GM18505 (cell line): ENCODE measurements around the gene KLHL13.
"Not testable (repeated sequence)": the region's sequence is repeated elsewhere in the genome, so short reads cannot be mapped to it uniquely, and the experiment has no call there.

Experiments
- ATAC-seq: cut with Tn5 transposase; IDR thresholded peaks from one replicate; pipeline ENCODE4 v1.9.1; 2021; ENCODE audit not compliant: unreplicated experiment
- POLR2A ChIP-seq: IDR thresholded peaks from 4 replicates; pipeline ENCODE4 v1.6.1; 2011; ENCODE audit warnings: borderline replicate concordance; ENCODE audit not compliant: insufficient read depth, insufficient read length; ENCODE audit errors: extremely low read depth

The KLHL13 gene, protein sequence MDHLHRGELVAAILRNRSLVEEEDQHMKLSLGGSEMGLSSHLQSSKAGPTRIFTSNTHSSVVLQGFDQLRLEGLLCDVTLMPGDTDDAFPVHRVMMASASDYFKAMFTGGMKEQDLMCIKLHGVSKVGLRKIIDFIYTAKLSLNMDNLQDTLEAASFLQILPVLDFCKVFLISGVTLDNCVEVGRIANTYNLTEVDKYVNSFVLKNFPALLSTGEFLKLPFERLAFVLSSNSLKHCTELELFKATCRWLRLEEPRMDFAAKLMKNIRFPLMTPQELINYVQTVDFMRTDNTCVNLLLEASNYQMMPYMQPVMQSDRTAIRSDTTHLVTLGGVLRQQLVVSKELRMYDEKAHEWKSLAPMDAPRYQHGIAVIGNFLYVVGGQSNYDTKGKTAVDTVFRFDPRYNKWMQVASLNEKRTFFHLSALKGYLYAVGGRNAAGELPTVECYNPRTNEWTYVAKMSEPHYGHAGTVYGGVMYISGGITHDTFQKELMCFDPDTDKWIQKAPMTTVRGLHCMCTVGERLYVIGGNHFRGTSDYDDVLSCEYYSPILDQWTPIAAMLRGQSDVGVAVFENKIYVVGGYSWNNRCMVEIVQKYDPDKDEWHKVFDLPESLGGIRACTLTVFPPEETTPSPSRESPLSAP

DNA sequence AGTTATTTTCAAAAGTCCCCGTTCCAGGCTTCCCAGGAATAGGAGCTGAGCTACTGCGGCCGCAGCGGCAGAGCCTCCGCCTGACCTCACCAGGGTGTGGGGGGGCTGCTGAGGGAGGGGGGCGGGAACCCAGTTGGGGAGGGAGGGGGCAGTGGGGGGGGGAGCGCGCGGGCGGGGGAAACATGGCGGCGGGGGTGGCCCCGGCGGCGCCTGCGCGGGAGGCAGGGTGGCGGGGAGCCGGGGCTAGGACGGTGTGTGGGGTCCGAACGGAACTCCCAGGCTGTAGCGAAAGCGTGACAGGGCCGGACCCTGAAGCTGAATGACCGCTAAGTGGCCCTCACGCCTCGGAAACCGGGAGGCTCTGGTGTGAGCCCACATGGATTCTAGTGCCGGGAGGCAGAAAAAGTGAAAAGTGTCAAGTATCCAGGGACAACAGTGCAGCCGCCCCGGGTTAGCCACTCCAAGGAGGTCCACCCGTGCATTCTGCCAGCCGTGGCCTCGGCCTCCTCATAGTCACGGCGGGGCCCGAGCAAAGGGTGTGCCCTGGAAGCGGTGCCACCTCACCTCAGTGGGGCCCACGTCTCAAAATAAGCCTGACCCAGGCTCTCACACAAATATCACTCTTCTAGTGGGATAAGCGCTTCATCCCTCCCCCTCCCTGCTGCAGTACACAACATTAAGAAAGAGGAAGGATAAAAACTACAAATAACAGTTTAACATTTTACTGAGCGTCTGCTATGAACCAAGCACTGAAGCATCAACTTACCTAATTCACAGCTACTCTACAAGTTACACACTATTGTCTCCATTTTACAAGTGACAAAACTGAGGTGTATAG lies at the start of gene KLHL13:
Gene KLHL13 (minus strand): TSS at position 98 of the 838 bp plus-strand sequence. CDS start 88,337 bp downstream, outside the sequence.
- TF ChIP-seq POLR2A: no peak
- peak; percentile 44 for ATAC-seq

DNA sequence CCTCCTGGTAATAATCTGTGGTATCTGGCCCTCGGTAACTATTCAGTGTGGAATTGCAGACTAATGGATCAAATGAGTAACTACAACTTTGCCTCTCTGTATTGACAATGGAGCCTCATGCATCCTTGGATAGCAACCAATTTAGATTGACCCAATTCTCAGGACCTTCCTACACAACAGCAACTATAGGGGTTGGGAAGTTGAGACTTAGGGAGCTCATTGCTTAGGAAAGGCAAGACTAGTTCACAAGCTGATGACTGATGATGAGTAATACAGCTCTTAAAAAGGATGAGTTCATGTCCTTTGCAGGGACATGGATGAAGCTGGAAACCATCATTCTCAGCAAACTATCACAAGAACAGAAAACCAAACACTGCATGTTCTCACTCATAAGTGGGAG lies 47.5 kb upstream of the KLHL13 start:
- no peak for TF ChIP-seq POLR2A
- no peak for ATAC-seq

DNA sequence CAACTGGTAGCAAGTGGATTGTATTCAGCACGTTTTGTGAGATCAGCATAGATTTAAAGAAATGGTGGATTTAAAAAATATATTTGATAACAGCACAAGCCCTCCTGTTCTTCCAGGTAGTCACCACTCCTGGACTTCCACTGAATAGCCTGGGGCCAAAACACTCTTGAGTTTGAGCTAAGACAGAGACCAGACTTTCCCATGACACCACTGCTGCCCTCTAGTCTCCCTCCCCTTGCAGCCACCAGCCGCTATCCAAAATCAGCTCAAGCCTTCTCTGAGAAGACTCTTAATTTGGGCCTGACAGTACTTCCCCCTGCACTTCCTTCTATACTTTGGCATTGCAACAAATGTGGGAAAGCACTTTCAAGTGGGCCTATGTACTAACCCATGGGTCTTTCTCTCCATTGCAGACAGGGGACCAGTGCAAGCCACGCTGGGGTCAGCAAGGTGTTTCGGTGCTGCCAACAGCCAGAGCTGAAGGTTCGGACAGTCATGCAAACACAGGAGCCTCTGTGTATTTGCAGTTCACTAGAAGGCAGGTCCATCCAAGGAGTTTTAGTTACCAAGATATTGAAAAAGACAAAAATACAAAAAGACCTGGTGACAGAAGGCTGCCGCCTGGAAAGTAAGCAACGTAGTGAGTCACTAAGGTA lies 40.5 kb upstream of the KLHL13 start:
- ATAC-seq: no peak
- TF ChIP-seq POLR2A: no peak

DNA sequence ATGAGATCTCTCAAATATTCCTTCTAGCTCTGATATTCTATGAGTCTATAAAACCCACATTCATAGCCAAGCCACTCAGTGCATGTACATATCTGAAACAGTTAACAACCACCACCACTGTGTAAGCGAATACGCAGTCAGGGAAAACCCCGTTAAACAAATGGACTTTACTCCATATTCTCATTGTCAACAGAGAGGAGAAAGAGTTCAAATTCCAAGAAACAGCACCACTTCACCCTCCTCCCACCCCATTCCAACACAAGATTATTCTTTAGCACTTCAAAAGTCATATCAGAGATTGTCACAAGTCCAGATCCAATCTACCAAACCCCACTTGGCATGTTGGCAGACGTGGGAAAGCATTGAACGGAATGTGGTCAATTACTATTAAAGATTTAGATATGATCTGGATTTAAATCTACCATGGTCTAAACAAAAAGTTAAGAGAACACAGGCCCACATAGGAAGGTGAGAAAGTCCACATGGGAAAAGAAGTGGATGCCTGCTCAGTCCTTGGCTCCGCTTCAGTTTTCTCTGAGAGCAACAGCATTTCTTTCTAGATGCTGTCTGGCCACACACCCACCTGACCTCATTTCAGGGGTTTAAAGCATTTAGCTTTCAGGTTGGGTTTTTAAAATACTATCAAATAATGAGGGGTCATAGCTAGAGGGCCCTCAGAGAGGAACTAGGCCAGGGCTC lies 39.8 kb upstream of the KLHL13 start:
- TF ChIP-seq POLR2A: no peak
- no peak for ATAC-seq

DNA sequence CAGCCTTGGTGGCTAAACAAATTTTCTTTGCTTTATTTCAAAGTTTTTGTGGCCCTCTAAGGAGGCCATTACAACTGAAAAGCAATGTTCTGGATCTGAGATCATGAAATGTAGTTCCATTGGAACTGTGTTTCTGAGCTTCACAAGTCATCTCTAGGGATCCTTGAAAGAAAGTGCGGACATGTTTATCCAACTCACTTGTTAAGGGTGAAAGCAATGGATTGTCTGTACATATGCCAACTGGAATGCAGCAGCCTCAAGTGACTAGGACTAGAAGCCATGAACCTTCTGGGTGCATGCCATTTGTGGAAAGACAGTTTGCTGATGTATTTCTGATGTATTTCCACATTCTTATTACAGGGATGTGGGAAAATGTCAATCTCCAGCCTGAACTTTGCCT lies 36.7 kb upstream of the KLHL13 start:
- ATAC-seq: no peak
- TF ChIP-seq POLR2A: no peak

DNA sequence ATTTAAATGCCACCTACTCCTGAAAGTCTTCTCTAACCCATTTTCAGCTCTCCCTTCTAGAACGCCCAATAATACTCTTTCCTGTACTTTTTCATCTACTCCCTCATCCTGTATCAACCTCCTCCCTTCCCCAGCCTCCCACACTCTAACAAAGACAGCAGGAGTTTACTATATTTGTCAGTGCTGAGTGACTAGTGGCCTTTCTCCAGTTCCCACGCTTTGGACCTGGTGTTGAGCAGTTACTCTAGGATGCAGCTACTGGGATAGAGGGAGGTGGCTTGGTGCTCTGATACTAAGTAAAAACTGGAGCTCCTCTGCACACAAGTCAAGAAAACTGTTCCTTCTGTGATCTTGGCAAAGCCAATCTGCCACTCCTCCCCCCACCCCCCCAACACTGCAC lies 36.1 kb upstream of the KLHL13 start:
- no peak for TF ChIP-seq POLR2A
- ATAC-seq: no peak

DNA sequence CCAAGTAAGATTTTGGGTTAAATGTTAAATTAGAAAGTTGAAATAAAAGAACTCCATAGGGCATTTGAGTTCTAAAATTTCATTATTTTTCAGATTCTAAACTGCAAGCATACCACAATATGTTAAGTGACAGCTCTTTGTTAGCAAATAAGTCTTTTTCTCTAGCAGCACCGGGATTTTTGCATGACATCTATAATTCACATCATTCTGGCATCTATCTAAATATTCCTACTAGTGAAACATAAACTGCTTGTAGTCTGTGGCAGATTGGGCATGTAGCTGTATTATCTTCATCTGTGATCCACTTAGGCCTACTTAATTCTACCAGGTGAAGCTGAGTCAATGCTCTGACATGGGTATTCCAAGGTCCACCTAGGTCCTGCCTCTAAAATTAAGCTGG lies 32.1 kb upstream of the KLHL13 start:
- no peak for ATAC-seq

DNA sequence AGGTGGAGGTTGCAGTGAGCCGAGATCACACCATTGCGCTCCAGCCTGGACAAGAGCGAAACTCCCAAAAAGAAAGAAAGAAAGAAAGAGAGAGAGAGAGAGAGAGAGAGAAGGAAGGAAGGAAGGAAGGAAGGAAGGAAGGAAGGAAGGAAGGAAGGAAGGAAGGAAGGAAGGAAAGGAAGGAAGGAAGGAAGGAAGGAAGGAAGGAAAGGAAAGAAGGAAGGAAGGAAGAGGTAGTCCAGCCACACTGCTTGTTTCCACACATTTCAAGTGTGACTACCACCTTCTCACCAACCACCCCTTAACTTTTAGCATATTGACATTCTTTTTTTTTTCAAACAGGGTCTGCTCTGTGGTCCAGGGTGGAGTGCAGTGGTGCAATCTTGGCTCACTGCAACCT lies 31.2 kb upstream of the KLHL13 start:
- not testable (repeated sequence) for ATAC-seq

More for the DNA sequence above, 32.1 kb upstream of the KLHL13 start:
- no peak for TF ChIP-seq POLR2A

DNA sequence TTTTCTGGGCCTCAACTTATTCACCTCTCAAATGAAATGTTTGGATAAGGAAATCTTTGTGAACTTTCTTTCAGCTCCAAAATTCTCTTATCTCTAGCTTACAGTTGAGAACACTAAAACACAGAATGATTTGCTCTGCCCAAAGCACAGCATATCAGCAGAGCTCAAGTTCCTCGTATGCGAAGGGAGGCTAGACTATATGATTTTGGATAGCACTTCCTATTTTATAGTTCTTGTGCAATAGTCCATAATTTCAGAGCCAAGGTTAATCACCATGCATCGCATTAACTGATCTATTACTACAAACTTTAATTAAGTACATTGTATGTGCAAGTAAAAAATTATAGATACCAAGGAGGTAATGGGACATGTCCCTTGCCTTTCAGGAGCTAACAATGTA lies 27.0 kb upstream of the KLHL13 start:
- ATAC-seq: no peak
- TF ChIP-seq POLR2A: no peak

DNA sequence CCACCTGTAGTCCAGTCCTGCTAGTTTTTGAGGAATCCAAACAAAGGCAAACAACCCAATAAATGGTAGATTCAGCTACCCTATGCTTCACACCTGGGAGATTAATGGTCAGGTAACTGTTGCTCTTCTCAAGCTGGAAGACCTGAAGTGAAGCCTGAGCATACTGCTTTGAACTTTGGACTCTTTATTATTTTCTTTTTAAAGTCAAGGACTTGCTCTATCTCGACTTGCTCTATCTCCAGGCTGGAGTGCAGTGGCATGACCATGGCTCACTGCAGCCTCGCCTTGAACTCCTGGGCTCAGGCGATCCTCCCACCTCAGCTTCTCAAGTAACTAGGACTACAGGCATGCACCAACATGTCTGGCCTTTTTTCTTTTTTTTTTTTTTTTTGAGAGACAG lies 14.7 kb upstream of the KLHL13 start:
- ATAC-seq: no peak

DNA sequence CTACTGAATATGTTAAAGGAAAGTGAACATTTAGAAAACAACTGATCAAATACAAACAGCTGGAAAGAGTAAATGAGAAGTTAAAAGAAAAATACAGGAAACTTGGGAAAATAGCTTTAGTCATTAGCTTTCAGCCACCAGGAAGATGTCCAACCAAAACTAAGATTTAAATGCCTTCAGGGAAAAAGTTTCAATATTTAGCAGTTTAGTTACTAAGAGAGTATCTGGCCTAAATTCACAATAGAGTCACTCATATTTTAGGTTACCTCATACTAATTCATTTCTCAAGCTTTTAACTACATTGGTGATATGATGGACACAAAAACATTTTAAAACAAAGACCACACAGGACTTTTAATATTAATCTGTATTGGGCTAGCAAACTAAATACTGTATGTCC lies 13.1 kb upstream of the KLHL13 start:
- ATAC-seq: no peak
- TF ChIP-seq POLR2A: no peak

More for the DNA sequence above, 14.7 kb upstream of the KLHL13 start:
- TF ChIP-seq POLR2A: no peak

DNA sequence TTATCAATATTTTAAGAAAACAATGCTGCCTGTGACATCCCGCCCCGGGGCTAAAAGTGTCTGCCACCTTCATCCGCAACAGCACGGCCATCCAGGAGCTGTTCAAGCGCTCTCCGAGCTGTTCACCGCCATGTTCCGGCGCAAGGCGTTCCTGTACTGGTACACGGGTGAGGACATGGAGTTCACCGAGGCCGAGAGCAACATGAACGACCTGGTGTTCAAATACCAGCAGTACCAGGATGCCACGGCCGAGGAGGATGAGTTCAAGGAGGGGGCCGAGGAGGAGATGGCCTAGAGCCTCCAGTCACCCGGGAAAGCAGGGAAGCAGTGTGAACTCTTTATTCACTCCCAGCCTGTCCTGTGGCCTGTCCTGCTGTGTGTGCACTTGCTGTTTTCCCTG lies 12.1 kb upstream of the KLHL13 start:
- ATAC-seq: no peak
- TF ChIP-seq POLR2A: no peak
